ENCODE data around the gene CASD1. TPM values are rescaled to one million over a fixed set of nuclear protein-coding genes. Genes with fewer than 3 reads are reported as not detected.

Gene CASD1
- total and polyA plus RNA-seq, 10 donors, result 11.3 to 39.0 (median 28.5) TPM

GRCh38 chr7:94497874-94498670 lies 11.5 kb upstream of the CASD1 start:
- no peak for DNase-seq
- Histone ChIP-seq H3K4me1 (no peaks in the 10 kb centered on the region), H3K9me3 (peaks cover 0 to 14% (median 6%) of the 10 kb centered on the region in 8 donors), H3K27ac (no peak overlapping the region), H3K36me3 (no peaks in the 10 kb centered on the region), H3K27me3 (replicated peaks in 1 of 7) (peaks cover 0 to 10% (median 0%) of the 10 kb centered on the region in 7 donors), H3K4me3 (no peak overlapping the region)
- no peak for TF ChIP-seq POLR2AphosphoS5 (IDR thresholded peaks at IDR 0.05)
- TF ChIP-seq POLR2A (IDR thresholded peaks at IDR 0.05), result no peak
- TF ChIP-seq CTCF (IDR thresholded peaks at IDR 0.05 in 8 of 11, conservative IDR thresholded peaks at IDR 0.05 in 3 of 11), result no peak
- intact Hi-C loops (cut with DNase I; ENCODE audit: low total_unique reads), result no loop called here
- 78 to 89% (median 86%) methylated on average over 2 of the region's 2 CpGs for WGBS, 5 donors

- TF ChIP-seq CTCF (IDR thresholded peaks at IDR 0.05 in 8 of 11, conservative IDR thresholded peaks at IDR 0.05 in 3 of 11), result no peak
- no peak for TF ChIP-seq POLR2A (IDR thresholded peaks at IDR 0.05)
- TF ChIP-seq POLR2AphosphoS5 (IDR thresholded peaks at IDR 0.05), result no peak
- intact Hi-C loops (cut with DNase I; ENCODE audit: low total_unique reads), result no loop called here
- no peak overlapping the region for H3K27ac ChIP-seq
- 92 to 100% (median 95%) methylated on average over 2 of the region's 2 CpGs for WGBS, 5 donors
- H3K27me3 ChIP-seq (replicated peaks in 1 of 7), result peaks cover 0 to 5% (median 0%) of the 10 kb centered on the region in 7 donors
- DNase-seq, result no peak
- H3K4me1 ChIP-seq, result no peaks in the 10 kb centered on the region
- H3K9me3 ChIP-seq, result peaks cover 0 to 14% (median 6%) of the 10 kb centered on the region in 8 donors
- H3K36me3 ChIP-seq, result no peaks in the 10 kb centered on the region
- H3K4me3 ChIP-seq, result no peak overlapping the region
These were observed 10.7 kb upstream of the CASD1 start for GRCh38 chr7:94498918-94499317.

GRCh38 chr7:94507462-94507861 lies 2.1 kb upstream of the CASD1 start:
- no peak for TF ChIP-seq POLR2AphosphoS5 (IDR thresholded peaks at IDR 0.05)
- no peak for TF ChIP-seq CTCF (IDR thresholded peaks at IDR 0.05 in 8 of 11, conservative IDR thresholded peaks at IDR 0.05 in 3 of 11)
- TF ChIP-seq POLR2A (IDR thresholded peaks at IDR 0.05), result no peak
- no peaks in the 10 kb centered on the region for H3K27me3 ChIP-seq (replicated peaks in 1 of 7)
- H3K9me3 ChIP-seq, result no peaks in the 10 kb centered on the region
- no peak overlapping the region for H3K4me3 ChIP-seq
- H3K4me1 ChIP-seq, result peaks cover 7 to 31% (median 27%) of the 10 kb centered on the region in 6 donors
- no peak for DNase-seq
- 94 to 100% (median 97%) methylated on average over 1 of the region's 1 CpG for WGBS, 5 donors
- H3K27ac ChIP-seq, result no peak overlapping the region
- no peaks in the 10 kb centered on the region for H3K36me3 ChIP-seq
- intact Hi-C loops (cut with DNase I; ENCODE audit: low total_unique reads), result no loop called here

GRCh38 chr7:94507962-94508361 lies 1.6 kb upstream of the CASD1 start:
- DNase-seq, result no peak
- Histone ChIP-seq H3K4me3 (no peak overlapping the region), H3K4me1 (peaks cover 7 to 36% (median 30%) of the 10 kb centered on the region in 6 donors), H3K27ac (no peak overlapping the region), H3K27me3 (replicated peaks in 1 of 7) (no peaks in the 10 kb centered on the region), H3K9me3 (no peaks in the 10 kb centered on the region), H3K36me3 (no peaks in the 10 kb centered on the region)
- intact Hi-C loops (cut with DNase I; ENCODE audit: low total_unique reads), result no loop called here
- TF ChIP-seq POLR2AphosphoS5 (IDR thresholded peaks at IDR 0.05), result no peak
